HUES64 (cell line): ENCODE data around the gene WDR83.
A peak's percentile ranks its signal among the peaks of the same experiment; 100 is the strongest.

Source experiments
- H3K27ac ChIP-seq: 2 replicates; pipeline ENCODE4 v1.7.0; 2013; ENCODE audit warnings: low read depth, low read length, inconsistent platforms
- H3K27me3 ChIP-seq: 2 replicates; pipeline ENCODE4 v1.6.1; 2013; ENCODE audit warnings: mild to moderate bottlenecking, low read length; ENCODE audit not compliant: insufficient read depth
- H3K36me3 ChIP-seq: 2 replicates; pipeline ENCODE4 v1.6.1; 2013; ENCODE audit warnings: mild to moderate bottlenecking, low read length; ENCODE audit not compliant: insufficient read depth
- H3K4me1 ChIP-seq: 2 replicates; pipeline ENCODE4 v1.6.1; 2013; ENCODE audit warnings: mild to moderate bottlenecking, low read length, moderate library complexity; ENCODE audit not compliant: insufficient read depth
- H3K4me3 ChIP-seq: 2 replicates; pipeline ENCODE4 v1.5.1; 2013; ENCODE audit warnings: mild to moderate bottlenecking, low read length, moderate library complexity
- H3K9ac ChIP-seq: 2 replicates; pipeline ENCODE4 v1.6.1; 2013; ENCODE audit warnings: mild to moderate bottlenecking, low read depth, low read length
- H3K9me3 ChIP-seq: 2 replicates; pipeline ENCODE4 v1.6.1; 2013; ENCODE audit warnings: low read depth, low read length; ENCODE audit not compliant: insufficient read depth
- WGBS: fragments of 150-250, 120-280 bp; methylation state at CpG from one replicate; pipeline ENCODE4 v1.1.7; 2013; ENCODE audit warnings: missing lambda C conversion rate; 5-methylcytosine and 5-hydroxymethylcytosine counted together

The WDR83 gene

DNA sequence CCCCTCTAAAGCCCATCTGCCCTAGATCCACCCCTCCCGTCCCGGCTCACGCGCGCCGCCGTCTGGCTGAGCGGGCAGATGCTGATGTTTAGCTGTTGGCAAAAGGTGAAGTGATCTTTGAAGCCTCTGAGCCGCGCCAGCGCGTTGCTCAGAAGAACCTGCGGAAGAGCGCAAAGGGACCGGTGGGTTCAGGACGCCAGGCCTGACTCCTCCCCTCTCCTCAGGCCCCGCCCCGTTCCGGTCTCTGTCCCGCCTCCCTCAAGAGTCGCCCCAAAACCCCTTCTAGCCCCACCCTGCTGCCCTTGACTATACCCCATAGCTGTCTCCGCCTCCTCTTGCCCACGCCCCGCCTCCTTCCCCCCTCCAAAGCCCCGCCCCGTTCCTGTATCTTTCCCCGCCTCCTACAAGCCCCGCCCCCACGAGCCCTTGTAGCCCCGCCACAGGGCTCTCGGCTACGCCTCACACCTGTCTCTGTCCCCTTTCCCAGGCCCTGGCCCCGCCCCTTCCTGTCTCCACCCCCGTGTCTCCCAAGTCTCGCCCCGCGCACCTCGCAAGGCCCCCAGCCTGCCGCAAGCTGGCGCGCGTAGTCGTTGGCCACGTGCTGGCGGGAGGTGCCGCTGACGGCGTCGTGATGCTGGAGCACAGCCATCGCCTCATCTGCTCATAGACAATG is 9.6 kb upstream of the WDR83 start:
- H3K27ac ChIP-seq, result no peak overlapping the region
- no peaks in the 10 kb centered on the region for H3K27me3 ChIP-seq
- H3K9me3 ChIP-seq, result no peaks in the 10 kb centered on the region
- H3K4me1 ChIP-seq, result no peaks in the 10 kb centered on the region
- no peak overlapping the region for H3K9ac ChIP-seq
- no peak overlapping the region for H3K4me3 ChIP-seq
- WGBS, result 93% methylated on average over 50 of the region's 50 CpGs
- peaks cover 52% of the 10 kb centered on the region for H3K36me3 ChIP-seq

DNA sequence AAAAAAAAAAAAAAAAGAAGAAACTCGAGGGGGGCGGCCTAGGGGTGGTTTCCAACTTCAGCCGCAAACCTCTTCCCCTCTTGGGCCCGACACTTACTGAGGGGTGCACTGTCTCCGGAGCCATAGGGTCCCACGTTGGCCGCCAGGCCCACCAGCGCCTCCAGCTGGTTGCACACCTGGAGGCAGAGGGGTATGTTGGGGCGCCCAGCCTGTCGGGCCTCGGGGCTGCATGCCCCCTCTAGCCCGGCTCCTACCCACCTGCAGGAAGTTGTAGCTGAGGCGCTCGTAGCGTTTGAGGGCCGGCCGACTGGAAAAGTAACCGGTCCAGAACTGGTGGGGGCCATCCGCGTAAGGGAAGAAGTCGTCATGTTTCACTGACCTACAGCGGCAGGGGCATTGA is 8.6 kb upstream of the WDR83 start:
- 97% methylated on average over 22 of the region's 22 CpGs for WGBS
- Histone ChIP-seq H3K4me3 (no peak overlapping the region), H3K27ac (no peak overlapping the region), H3K36me3 (peaks cover 53% of the 10 kb centered on the region), H3K9me3 (no peaks in the 10 kb centered on the region), H3K4me1 (no peaks in the 10 kb centered on the region), H3K27me3 (no peaks in the 10 kb centered on the region), H3K9ac (no peak overlapping the region)

DNA sequence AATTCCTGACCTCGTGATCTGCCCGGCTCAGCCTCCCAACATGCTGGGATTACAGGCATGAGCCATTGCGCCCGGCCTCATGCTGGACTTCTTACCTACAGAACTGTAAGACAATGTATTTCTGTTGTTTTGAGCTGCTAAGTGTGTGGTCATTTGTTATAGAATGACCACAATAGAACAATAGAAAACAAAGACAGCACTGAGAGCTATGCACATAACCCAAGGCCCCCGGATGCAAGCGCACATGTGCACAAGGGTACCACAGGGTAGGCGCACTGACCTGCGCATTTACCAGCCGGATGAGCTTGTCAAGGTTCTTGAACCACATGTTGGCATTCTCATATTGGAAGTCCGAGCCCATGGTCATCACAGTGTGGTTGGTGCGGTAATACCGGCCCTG is 5.6 kb upstream of the WDR83 start:
- H3K27me3 ChIP-seq, result no peaks in the 10 kb centered on the region
- 97% methylated on average over 12 of the region's 12 CpGs for WGBS
- peaks cover 53% of the 10 kb centered on the region for H3K36me3 ChIP-seq
- H3K4me3 ChIP-seq, result no peak overlapping the region
- no peaks in the 10 kb centered on the region for H3K9me3 ChIP-seq
- H3K9ac ChIP-seq, result no peak overlapping the region
- no peak overlapping the region for H3K27ac ChIP-seq
- H3K4me1 ChIP-seq, result no peaks in the 10 kb centered on the region

DNA sequence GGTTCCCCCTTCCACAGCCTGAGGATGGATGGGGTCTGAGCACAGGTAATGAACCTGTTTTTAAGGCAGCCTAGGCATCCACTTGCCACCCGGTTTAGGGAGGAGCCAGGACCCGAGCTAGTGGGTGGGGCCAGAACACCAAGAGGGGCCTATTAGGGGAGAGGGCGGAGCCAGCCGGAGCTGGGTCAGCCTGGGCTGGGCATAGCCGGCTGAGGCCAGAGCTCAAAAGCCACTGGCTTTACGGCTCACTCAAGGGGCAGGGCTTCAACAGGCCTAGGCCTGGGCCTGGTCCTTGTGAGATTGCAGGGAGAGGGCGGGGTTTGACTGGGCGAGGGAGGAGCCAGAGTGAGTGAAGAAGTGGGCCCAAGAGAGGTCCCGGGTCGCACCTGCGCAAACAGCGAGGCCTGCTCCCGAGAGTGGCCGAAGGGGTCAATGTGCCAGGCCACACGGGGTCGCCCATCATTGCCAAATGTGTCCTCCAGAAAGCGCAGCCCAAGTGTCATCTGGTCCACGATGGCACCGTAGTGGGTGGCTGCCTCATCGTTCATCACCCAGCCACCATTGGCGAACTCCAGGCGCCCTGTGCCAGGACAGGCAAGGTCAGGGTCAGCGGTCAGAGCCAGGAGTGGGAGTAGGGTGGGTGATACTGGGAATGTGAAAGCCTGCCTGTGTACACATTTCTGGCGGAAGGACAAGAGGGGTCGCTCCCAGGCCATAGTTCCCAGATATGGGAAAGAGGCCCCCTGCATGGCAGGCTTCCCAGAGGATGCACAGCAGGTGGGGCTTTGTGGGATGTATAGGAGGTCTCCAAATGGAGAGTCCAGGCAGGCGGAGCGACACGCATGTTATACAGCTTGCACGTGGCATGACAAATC is 2.0 kb upstream of the WDR83 start:
- H3K27ac ChIP-seq, result no peak overlapping the region
- H3K9ac ChIP-seq, result no peak overlapping the region
- H3K27me3 ChIP-seq, result no peaks in the 10 kb centered on the region
- H3K36me3 ChIP-seq, result peaks cover 40% of the 10 kb centered on the region
- H3K4me3 ChIP-seq, result no peak overlapping the region
- H3K4me1 ChIP-seq, result no peaks in the 10 kb centered on the region
- 90% methylated on average over 29 of the region's 29 CpGs for WGBS
- H3K9me3 ChIP-seq, result no peaks in the 10 kb centered on the region

DNA sequence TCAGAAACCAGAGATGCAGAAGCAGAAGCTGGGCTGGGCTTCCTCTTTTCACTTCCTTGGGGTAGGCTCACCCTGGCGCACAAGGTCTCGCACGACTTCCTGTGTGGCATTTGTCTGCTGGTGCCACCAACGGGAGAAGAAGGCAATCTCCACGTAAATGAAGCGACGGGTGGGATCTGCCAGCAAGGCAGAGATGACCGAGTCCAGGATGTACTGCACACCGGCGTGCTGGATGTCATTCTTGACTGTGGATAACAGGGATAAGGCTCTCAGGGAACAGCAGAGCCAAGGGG is 1.4 kb upstream of the WDR83 start:
- Histone ChIP-seq H3K9me3 (no peaks in the 10 kb centered on the region), H3K4me1 (no peaks in the 10 kb centered on the region; the same call in 1 of the 2 replicates), H3K27ac (no peak overlapping the region), H3K36me3 (peaks cover 38% of the 10 kb centered on the region), H3K4me3 (no peak overlapping the region), H3K9ac (no peak overlapping the region), H3K27me3 (no peaks in the 10 kb centered on the region)
- 97% methylated on average over 10 of the region's 10 CpGs for WGBS

DNA sequence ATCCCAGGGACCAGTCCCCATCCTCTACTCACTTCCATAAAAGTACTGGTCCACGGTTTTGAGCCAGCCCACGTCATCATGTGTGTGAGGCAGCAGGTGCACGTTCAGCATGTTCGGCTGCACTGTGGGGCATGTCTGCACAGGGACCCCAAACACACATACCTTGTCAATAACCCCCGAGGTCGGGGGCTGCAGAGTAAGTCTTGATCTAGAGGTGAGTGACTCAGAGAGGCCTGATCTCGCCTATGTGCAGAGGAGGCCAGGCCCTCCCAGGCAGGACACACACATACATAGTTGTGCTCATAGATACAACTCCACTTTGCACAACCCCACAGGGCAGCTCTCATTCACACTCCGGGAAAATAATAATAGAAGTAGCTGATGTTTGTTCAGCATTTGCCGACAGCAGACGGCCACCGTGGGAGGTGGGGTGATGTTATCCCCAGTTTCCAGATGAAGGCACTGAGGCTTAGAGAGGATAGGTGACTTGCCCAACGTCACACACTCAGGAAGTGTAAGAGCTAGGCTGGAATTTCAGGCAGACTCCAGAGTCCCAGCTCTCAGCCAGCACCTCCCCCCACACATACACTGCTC is 839 bp upstream of the WDR83 start:
- H3K27ac ChIP-seq, result no peak overlapping the region

DNA sequence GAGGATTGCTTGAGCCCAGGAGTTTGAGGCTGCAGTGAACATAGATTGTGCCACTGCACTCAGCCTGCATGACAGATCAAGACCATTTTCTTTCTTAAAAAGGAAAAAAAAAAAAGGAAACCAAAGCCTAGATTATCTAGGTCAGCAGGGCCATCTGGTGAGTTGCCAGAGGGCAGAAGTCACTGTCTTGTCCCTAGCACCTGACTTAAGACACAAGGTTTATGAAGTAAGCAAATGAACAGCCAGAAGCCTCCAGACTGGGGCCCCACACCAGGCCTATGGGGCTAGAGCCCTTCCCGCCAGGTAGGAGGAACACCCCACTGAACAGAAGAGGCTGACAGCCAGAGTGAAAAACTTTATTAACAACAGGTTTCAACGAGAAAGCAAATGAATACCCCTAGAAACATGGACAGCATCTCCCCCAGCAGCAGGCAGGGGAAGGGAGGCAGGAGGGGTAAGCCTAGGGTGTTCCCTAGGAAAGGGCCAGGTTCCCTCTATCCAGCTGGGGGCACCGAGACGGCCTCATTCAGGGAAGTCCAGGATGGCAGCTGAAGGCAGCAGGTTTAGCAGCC is 1.2 kb downstream of the WDR83 start:
- Histone ChIP-seq H3K9ac (no peak overlapping the region), H3K27ac (no peak overlapping the region), H3K27me3 (no peaks in the 10 kb centered on the region), H3K36me3 (peaks cover 27% of the 10 kb centered on the region), H3K4me1 (no peaks in the 10 kb centered on the region; the same call in 1 of the 2 replicates), H3K4me3 (peak overlapping the region; percentile 76; the same call in 1 of the 2 replicates), H3K9me3 (no peaks in the 10 kb centered on the region)
- WGBS, result 92% methylated on average over 3 of the region's 4 CpGs

More for the DNA sequence above, 839 bp upstream of the WDR83 start:
- Histone ChIP-seq H3K27me3 (no peaks in the 10 kb centered on the region), H3K9ac (peak overlapping the region; percentile 88; the same call in 1 of the 2 replicates), H3K9me3 (no peaks in the 10 kb centered on the region), H3K36me3 (peaks cover 35% of the 10 kb centered on the region), H3K4me1 (no peaks in the 10 kb centered on the region; the same call in 1 of the 2 replicates), H3K4me3 (peak overlapping the region; percentile 88)
- WGBS, result 82% methylated on average over 11 of the region's 12 CpGs

DNA sequence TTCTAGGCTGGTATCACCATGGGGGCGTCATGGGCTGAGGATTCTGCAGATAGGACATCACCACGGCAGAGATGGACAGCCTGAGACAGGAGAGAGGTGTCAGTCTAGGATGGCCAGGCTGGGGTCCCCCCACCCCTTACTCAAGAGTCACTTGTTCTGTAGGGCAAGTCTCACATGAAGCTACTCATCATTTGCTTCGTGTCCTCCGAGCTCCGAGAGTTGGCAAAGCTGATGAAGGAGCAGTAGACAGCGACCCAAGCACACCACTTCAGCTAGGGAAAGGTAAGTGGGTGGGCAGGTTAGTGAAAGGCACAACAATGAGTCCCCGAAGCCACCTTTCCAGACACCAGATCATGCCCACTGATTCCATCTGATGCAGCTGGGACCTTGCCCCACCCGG is 1.7 kb downstream of the WDR83 start:
- H3K4me3 ChIP-seq, result peak overlapping the region; percentile 76
- H3K36me3 ChIP-seq, result peaks cover 28% of the 10 kb centered on the region
- no peak overlapping the region for H3K27ac ChIP-seq
- H3K27me3 ChIP-seq, result no peaks in the 10 kb centered on the region
- peak overlapping the region; percentile 92; the same call in 1 of the 2 replicates for H3K9ac ChIP-seq
- H3K9me3 ChIP-seq, result no peaks in the 10 kb centered on the region
- 86% methylated on average over 8 of the region's 8 CpGs for WGBS
- no peaks in the 10 kb centered on the region; the same call in 1 of the 2 replicates for H3K4me1 ChIP-seq

DNA sequence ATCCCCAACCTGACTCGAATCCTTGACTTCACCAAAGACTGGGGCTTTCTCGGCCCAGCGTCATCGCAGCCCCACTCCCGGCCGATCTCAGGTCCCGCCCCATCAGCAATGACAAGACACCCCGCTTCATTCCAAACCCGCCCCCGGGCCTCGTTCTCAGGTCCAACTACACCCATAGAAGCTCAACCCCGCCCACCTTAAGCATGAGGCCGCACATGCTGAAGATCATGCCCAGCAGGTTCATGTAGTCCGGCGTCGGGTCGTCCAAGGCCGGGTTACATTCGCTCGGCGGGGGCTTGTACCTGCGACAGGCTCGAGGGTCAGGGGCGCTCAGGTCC is 2.3 kb downstream of the WDR83 start:
- peak overlapping the region; percentile 76 for H3K4me3 ChIP-seq
- H3K4me1 ChIP-seq, result no peaks in the 10 kb centered on the region; the same call in 1 of the 2 replicates
- H3K27ac ChIP-seq, result peak overlapping the region; percentile 98
- peaks cover 28% of the 10 kb centered on the region for H3K36me3 ChIP-seq
- 2% methylated on average over 24 of the region's 24 CpGs for WGBS
- no peaks in the 10 kb centered on the region for H3K9me3 ChIP-seq
- H3K9ac ChIP-seq, result peak overlapping the region; percentile 92
- no peaks in the 10 kb centered on the region for H3K27me3 ChIP-seq

DNA sequence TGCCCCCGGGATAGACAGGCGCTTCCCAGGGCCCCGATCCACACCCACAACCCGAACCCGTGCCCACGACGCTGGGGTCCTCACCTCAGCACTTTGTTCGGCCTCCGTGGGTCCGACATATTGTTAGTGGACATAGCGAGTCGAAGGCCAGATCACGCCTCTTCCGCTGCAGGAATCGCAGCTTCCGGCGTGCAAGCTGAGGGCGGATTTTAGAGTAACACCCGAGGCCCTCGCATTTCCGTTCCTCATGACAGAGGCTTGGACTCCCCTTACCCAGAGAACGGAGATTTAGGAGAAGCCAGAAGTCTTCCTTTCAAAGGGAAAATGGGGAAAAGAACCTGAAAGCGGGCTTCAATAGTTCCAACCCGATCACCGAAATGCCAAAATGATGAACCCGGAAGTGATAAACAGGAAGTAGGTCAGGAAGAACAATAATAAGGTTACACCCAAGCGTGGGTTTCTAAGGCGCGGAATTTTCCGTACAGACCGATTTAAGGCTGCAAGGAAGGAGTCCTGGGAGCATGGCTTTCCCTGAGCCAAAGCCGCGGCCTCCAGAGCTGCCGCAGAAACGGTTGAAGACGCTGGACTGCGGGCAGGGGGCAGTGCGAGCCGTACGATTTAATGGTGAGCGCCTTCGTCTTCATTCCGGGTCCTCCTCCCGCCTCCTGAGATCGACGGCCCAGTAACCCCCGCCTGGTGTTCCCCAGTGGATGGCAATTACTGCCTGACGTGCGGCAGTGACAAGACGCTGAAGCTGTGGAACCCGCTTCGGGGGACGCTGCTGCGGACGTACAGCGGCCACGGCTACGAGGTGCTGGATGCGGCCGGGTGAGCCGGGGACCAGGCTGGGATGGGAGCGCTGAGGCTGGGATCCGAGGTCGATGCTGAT is 2.9 kb downstream of the WDR83 start:
- 1% methylated on average over 64 of the region's 64 CpGs for whole genome bisulfite sequencing
- peak overlapping the region; percentile 98 for H3K27ac ChIP-seq
- peak overlapping the region; percentile 92 for H3K9ac ChIP-seq
- H3K27me3 ChIP-seq, result no peaks in the 10 kb centered on the region
- H3K36me3 ChIP-seq, result peaks cover 34% of the 10 kb centered on the region
- no peaks in the 10 kb centered on the region; the same call in 1 of the 2 replicates for H3K4me1 ChIP-seq
- H3K9me3 ChIP-seq, result no peaks in the 10 kb centered on the region
- H3K4me3 ChIP-seq, result peak overlapping the region; percentile 76
